IMR-90 (cell line): ENCODE data around the gene KIF3A. TPM values are rescaled to one million over a fixed set of nuclear protein-coding genes. Genes with fewer than 3 reads are reported as not detected.

Experiments
- ATAC-seq: fragments of 200-7000 bp; cut with Tn5 transposase; 2 replicates; pipeline ENCODE4 v1.9.1; 2020; ENCODE audit warnings: low read depth, mild to moderate bottlenecking, moderate library complexity
- BruUV-seq: library from RNA; stranded (reverse); fragments of 400-500 nt; replicated peaks from 2 replicates; lab custom pipeline; 2021; lab: Mats Ljungman, UMichigan
- CTCF ChIA-PET: fragments of 300-600 bp; formaldehyde crosslinking; extraction: SDS; loops from one replicate; lab custom pipeline; 2021; ENCODE audit warnings: antibody characterized with exemption; lab: Yijun Ruan, JAX
- POLR2A ChIA-PET: fragments of 300-600 bp; sonication (Branson Sonifier 250); formaldehyde crosslinking; loops from one replicate; lab custom pipeline; 2022; ENCODE audit warnings: antibody characterized with exemption; ENCODE audit not compliant: unreplicated experiment; lab: Charles Lee
- DNase-seq: peaks from one replicate; pipeline ENCODE4 v3.0.0; 2013
- H2AFZ ChIP-seq: replicated peaks from 2 replicates; pipeline ENCODE3; 2013; ENCODE audit warnings: low read length, mild to moderate bottlenecking; ENCODE audit not compliant: poor library complexity
- H2AK5ac ChIP-seq: 2 replicates; pipeline ENCODE4 v1.6.1; 2013; ENCODE audit warnings: low read depth, low read length, inconsistent platforms
- H2AK9ac ChIP-seq: replicated peaks from 2 replicates; pipeline ENCODE3; 2013; ENCODE audit warnings: mild to moderate bottlenecking, low read depth, low read length, moderate library complexity; ENCODE audit not compliant: poor library complexity
- H2BK120ac ChIP-seq: 2 replicates; pipeline ENCODE4 v1.6.1; 2013; ENCODE audit warnings: low read depth, low read length, inconsistent platforms
- H2BK15ac ChIP-seq: 3 replicates; pipeline ENCODE4 v1.6.1; 2013; ENCODE audit warnings: low read depth, low read length, inconsistent platforms
- H2BK20ac ChIP-seq: 2 replicates; pipeline ENCODE4 v1.6.1; 2013; ENCODE audit warnings: low read depth, mild to moderate bottlenecking, inconsistent platforms, low read length, moderate library complexity
- H2BK5ac ChIP-seq: 2 replicates; pipeline ENCODE4 v1.6.1; 2013; ENCODE audit warnings: mild to moderate bottlenecking, low read depth, low read length, inconsistent platforms; ENCODE audit not compliant: poor library complexity, severe bottlenecking
- H3K14ac ChIP-seq: replicated peaks from 2 replicates; pipeline ENCODE4 v1.6.1; 2013; ENCODE audit warnings: low read depth, low read length, inconsistent platforms
- H3K18ac ChIP-seq: 2 replicates; pipeline ENCODE4 v1.6.1; 2013; ENCODE audit warnings: low read depth, low read length, control low read depth
- H3K23ac ChIP-seq: 2 replicates; pipeline ENCODE4 v1.6.1; 2013; ENCODE audit warnings: low read depth, low read length, inconsistent platforms
- H3K27ac ChIP-seq: 2 replicates; pipeline ENCODE4 v1.5.1; 2013; ENCODE audit warnings: mild to moderate bottlenecking, control low read depth, low read length; ENCODE audit not compliant: insufficient read depth
- H3K27me3 ChIP-seq: 2 replicates; pipeline ENCODE4 v1.6.1; 2013; ENCODE audit warnings: low read length; ENCODE audit not compliant: control insufficient read depth, insufficient read depth
- H3K36me3 ChIP-seq: 2 replicates; pipeline ENCODE4 v1.6.1; 2013; ENCODE audit warnings: low read length, mixed read lengths; ENCODE audit not compliant: control insufficient read depth, insufficient read depth
- H3K4ac ChIP-seq: 2 replicates; pipeline ENCODE4 v1.6.1; 2013; ENCODE audit warnings: low read depth, low read length, inconsistent platforms
- H3K4me1 ChIP-seq: 2 replicates; pipeline ENCODE4 v1.6.1; 2013; ENCODE audit warnings: low read length, mixed read lengths; ENCODE audit not compliant: control insufficient read depth, insufficient read depth
- H3K4me2 ChIP-seq: 2 replicates; pipeline ENCODE4 v1.6.1; 2013; ENCODE audit warnings: low read depth, mild to moderate bottlenecking, control low read depth, low read length, moderate library complexity
- H3K4me3 ChIP-seq: 2 replicates; pipeline ENCODE4 v1.5.1; 2013; ENCODE audit warnings: low read depth, mild to moderate bottlenecking, control low read depth, low read length, moderate library complexity; ENCODE audit not compliant: insufficient read depth
- H3K56ac ChIP-seq: 2 replicates; pipeline ENCODE4 v1.6.1; 2013; ENCODE audit warnings: low read length, inconsistent platforms; ENCODE audit not compliant: insufficient read depth; ENCODE audit errors: extremely low read depth
- H3K79me1 ChIP-seq, 2 experiments: 2 replicates each; pipeline ENCODE4 v1.6.1; 2013; ENCODE audit warnings: low read length in 2 of 2, inconsistent platforms in 1 of 2, low read depth in 1 of 2
- H3K9ac ChIP-seq: 2 replicates; pipeline ENCODE4 v1.6.1; 2013; ENCODE audit warnings: low read depth, low read length, control low read depth
- H3K9me1 ChIP-seq: 2 replicates; pipeline ENCODE4 v1.6.1; 2013; ENCODE audit warnings: low read length, inconsistent platforms; ENCODE audit not compliant: insufficient read depth
- H3K9me3 ChIP-seq: 2 replicates; pipeline ENCODE4 v1.6.1; 2013; ENCODE audit warnings: low read length; ENCODE audit not compliant: control insufficient read depth, insufficient read depth
- H4K20me1 ChIP-seq: 2 replicates; pipeline ENCODE4 v1.6.1; 2013; ENCODE audit warnings: low read length, inconsistent platforms; ENCODE audit not compliant: insufficient read depth
- H4K5ac ChIP-seq: 2 replicates; pipeline ENCODE4 v1.6.1; 2013; ENCODE audit warnings: mild to moderate bottlenecking, low read depth, low read length, control low read depth
- H4K8ac ChIP-seq, 2 experiments: 2 replicates each; pipeline ENCODE4 v1.6.1; 2013; ENCODE audit warnings: low read depth in 2 of 2, low read length in 2 of 2, control low read depth in 1 of 2, inconsistent platforms in 1 of 2
- H4K91ac ChIP-seq: 2 replicates; pipeline ENCODE4 v1.6.1; 2013; ENCODE audit warnings: low read depth, low read length, inconsistent platforms; ENCODE audit not compliant: insufficient read depth
- BHLHE40 ChIP-seq: fragments of 150-350 bp; IDR thresholded peaks from 2 replicates; pipeline ENCODE4 v1.6.1; 2016; ENCODE audit warnings: mild to moderate bottlenecking, low read depth, low read length
- CEBPB ChIP-seq: IDR thresholded peaks from 2 replicates; pipeline ENCODE4 v1.6.1; 2012; ENCODE audit warnings: low read depth, low read length, improper control_type of control experiment
- CHD1 ChIP-seq: IDR thresholded peaks from 2 replicates; pipeline ENCODE4 v1.6.1; 2012; ENCODE audit warnings: low read depth, low read length, improper control_type of control experiment
- FOS ChIP-seq: fragments of 150-350 bp; IDR thresholded peaks from 2 replicates; pipeline ENCODE4 v1.6.1; 2016; ENCODE audit warnings: low read depth, low read length
- MAFK ChIP-seq: IDR thresholded peaks from 2 replicates; pipeline ENCODE4 v1.6.1; 2012; ENCODE audit warnings: low read depth, low read length, improper control_type of control experiment
- MAZ ChIP-seq: IDR thresholded peaks from 2 replicates; pipeline ENCODE4 v1.6.1; 2012; ENCODE audit warnings: low read depth, mild to moderate bottlenecking, low read length, improper control_type of control experiment, moderate library complexity, borderline replicate concordance
- MXI1 ChIP-seq: IDR thresholded peaks from 2 replicates; pipeline ENCODE4 v1.6.1; 2012; ENCODE audit warnings: low read depth, mild to moderate bottlenecking, low read length, moderate library complexity, borderline replicate concordance
- NFE2L2 ChIP-seq: fragments of 150-350 bp; IDR thresholded peaks from 2 replicates; pipeline ENCODE4 v1.6.1; 2016; ENCODE audit warnings: low read depth, mild to moderate bottlenecking, low read length
- POLR2A ChIP-seq: IDR thresholded peaks from 2 replicates; pipeline ENCODE4 v1.6.1; 2012; ENCODE audit warnings: mild to moderate bottlenecking, low read depth, low read length
- RAD21 ChIP-seq: IDR thresholded peaks from 2 replicates; pipeline ENCODE4 v1.6.1; 2012; ENCODE audit warnings: low read length, improper control_type of control experiment
- RCOR1 ChIP-seq: IDR thresholded peaks from 2 replicates; pipeline ENCODE4 v1.6.1; 2012; ENCODE audit warnings: mild to moderate bottlenecking, low read length, improper control_type of control experiment; ENCODE audit not compliant: insufficient replicate concordance
- RFX5 ChIP-seq: IDR thresholded peaks from 2 replicates; pipeline ENCODE4 v1.8.0; 2012; ENCODE audit warnings: low read depth, mild to moderate bottlenecking, low read length, moderate library complexity
- SMC3 ChIP-seq: fragments of 150-350 bp; IDR thresholded peaks from 2 replicates; pipeline ENCODE4 v1.6.1; 2016; ENCODE audit warnings: low read depth, mild to moderate bottlenecking, antibody characterized with exemption, low read length, moderate library complexity
- WGBS, 2 experiments: methylation state at CpG; one replicate each; pipeline versions ENCODE4 v1.1.5 to v1.1.7; 2013; ENCODE audit warnings: missing lambda C conversion rate in 2 of 2; ENCODE audit not compliant: insufficient read length in 1 of 2; ENCODE audit errors: extremely low coverage in 2 of 2; 5-methylcytosine and 5-hydroxymethylcytosine counted together
- dilution Hi-C: fragments of 300-500 bp; cut with HindIII; formaldehyde crosslinking; loops from one replicate; pipeline ENCODE4 v1.14.3; 2018; ENCODE audit warnings: low sequenced_read_pairs; ENCODE audit not compliant: unreplicated experiment
- in situ Hi-C: fragments of 300-500 bp; cut with MboI; formaldehyde crosslinking; loops from 3 replicates; pipeline ENCODE4 v1.14.3; 2019; ENCODE audit warnings: low sequenced_read_pairs, inconsistent platforms, mixed read lengths
- intact Hi-C: fragments of 100-400 bp; cut with micrococcal nuclease; formaldehyde crosslinking; loops from 2 replicates; pipeline ENCODE4 v1.10.0; 2022
- polyA plus RNA-seq, 3 experiments: library from polyadenylated mRNA; depleted of rRNA; stranded (reverse); fragments of >200 nt; gene quantifications; 2 replicates each; pipeline ENCODE4 v1.2.3, GENCODE V29; 2012; ENCODE audit warnings: low replicate concordance in 1 of 3
- total RNA-seq: library from RNA; depleted of rRNA; stranded (reverse); fragments of >200 nt; gene quantifications from 2 replicates; pipeline ENCODE4 v1.2.3, GENCODE V29; 2012
- TF ChIP-seq, protein P1 (sequence below): conservative IDR thresholded peaks from 2 replicates; pipeline ENCODE4 v1.5.1; 2012; ENCODE audit warnings: mild to moderate bottlenecking, low read depth, low read length, improper control_type of control experiment
- TF ChIP-seq, protein P2 (sequence below): fragments of 150-350 bp; IDR thresholded peaks from 2 replicates; pipeline ENCODE4 v1.6.1; 2017; ENCODE audit warnings: mild to moderate bottlenecking, antibody characterized with exemption, low read length, low read depth
- TF ChIP-seq, protein P3 (sequence below): fragments of 150-350 bp; IDR thresholded peaks from 2 replicates; pipeline ENCODE4 v1.6.1; 2016; ENCODE audit warnings: low read depth, mild to moderate bottlenecking, low read length, moderate library complexity, borderline replicate concordance

Gene KIF3A
- total and polyA plus RNA-seq, 2 of the 4 experiments (the other 2 are of a cell fraction): 4.3 to 4.5 TPM

DNA sequence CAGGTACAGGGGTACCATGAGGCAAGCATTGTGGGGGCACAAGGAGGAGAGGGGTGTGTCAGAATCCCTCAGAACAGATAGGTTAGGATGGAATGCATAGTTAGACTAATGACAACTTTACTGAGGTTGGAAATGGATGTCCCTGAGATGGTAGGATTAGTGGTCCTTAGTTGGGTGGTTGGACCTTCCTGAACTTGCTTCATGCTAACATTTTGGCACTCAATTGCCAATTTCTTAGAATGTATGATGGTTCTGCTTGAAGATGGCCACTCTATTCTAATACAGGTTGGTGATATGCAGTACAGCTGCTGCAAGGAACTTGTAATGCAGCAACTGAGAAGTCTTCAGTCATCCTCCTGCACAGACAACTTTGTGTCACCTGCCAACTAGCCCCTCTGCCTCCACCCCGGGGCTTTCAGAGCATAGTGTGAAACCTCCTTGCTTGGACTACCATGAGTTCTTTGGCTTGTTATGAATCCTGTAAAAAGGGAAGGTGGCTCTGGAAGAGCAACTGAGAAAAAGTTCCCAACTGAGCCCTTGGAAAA lies 15.3 kb upstream of the KIF3A start:
- no peak overlapping the region for H2BK5ac ChIP-seq
- no peak overlapping the region for H3K18ac ChIP-seq
- no peak overlapping the region for H2AFZ ChIP-seq
- no peak overlapping the region for H4K5ac ChIP-seq
- no CpG with 5 or more reads among the region's 1 CpG for WGBS, 2 experiments
- no peak overlapping the region for H3K9ac ChIP-seq
- no peak overlapping the region for H3K56ac ChIP-seq
- H3K27me3 ChIP-seq: peaks cover 15% of the 10 kb centered on the region
- H3K27ac ChIP-seq: no peak overlapping the region
- no peaks in the 10 kb centered on the region for H3K9me1 ChIP-seq
- peaks cover 2% of the 10 kb centered on the region; the same call in 1 of the 2 replicates for H3K4me1 ChIP-seq
- ATAC-seq (no peak), DNase-seq (no peak)
- H3K23ac ChIP-seq: no peak overlapping the region
- H3K36me3 ChIP-seq: no peaks in the 10 kb centered on the region; the same call in 1 of the 2 replicates
- no peak overlapping the region for H2BK20ac ChIP-seq
- no peak overlapping the region for H3K14ac ChIP-seq
- H2AK9ac ChIP-seq: no peak overlapping the region
- no peaks in the 10 kb centered on the region for H3K9me3 ChIP-seq
- no peaks in the 10 kb centered on the region for H3K79me1 ChIP-seq
- H3K4me2 ChIP-seq: no peak overlapping the region
- no peak overlapping the region for H2AK5ac ChIP-seq
- ChIA-PET POLR2A (no interaction called here), CTCF (interaction anchor here (0.9 kb wide), 1 partner anchor 120 kb away, joined by 3 read pairs; no protein-coding TSS in a partner anchor)
- H3K4ac ChIP-seq: no peak overlapping the region
- no TSS peak for BruUV-seq
- no peak overlapping the region for H4K8ac ChIP-seq
- no peak overlapping the region for H3K4me3 ChIP-seq
- in situ Hi-C loops (no loop called here), dilution Hi-C loops (no loop called here), intact Hi-C loops (no loop called here)
- H2BK120ac ChIP-seq: no peak overlapping the region
- TF ChIP-seq MAZ (no peak), NFE2L2 (no peak), CEBPB (no peak), MXI1 (no peak), FOS (no peak), CHD1 (no peak), RFX5 (no peak), BHLHE40 (no peak), MAFK (no peak), POLR2A (no peak), RCOR1 (no peak), RAD21 (no peak), SMC3 (no peak)
- TF ChIP-seq, protein P1, sequence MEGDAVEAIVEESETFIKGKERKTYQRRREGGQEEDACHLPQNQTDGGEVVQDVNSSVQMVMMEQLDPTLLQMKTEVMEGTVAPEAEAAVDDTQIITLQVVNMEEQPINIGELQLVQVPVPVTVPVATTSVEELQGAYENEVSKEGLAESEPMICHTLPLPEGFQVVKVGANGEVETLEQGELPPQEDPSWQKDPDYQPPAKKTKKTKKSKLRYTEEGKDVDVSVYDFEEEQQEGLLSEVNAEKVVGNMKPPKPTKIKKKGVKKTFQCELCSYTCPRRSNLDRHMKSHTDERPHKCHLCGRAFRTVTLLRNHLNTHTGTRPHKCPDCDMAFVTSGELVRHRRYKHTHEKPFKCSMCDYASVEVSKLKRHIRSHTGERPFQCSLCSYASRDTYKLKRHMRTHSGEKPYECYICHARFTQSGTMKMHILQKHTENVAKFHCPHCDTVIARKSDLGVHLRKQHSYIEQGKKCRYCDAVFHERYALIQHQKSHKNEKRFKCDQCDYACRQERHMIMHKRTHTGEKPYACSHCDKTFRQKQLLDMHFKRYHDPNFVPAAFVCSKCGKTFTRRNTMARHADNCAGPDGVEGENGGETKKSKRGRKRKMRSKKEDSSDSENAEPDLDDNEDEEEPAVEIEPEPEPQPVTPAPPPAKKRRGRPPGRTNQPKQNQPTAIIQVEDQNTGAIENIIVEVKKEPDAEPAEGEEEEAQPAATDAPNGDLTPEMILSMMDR: no peak
- TF ChIP-seq, protein P2, sequence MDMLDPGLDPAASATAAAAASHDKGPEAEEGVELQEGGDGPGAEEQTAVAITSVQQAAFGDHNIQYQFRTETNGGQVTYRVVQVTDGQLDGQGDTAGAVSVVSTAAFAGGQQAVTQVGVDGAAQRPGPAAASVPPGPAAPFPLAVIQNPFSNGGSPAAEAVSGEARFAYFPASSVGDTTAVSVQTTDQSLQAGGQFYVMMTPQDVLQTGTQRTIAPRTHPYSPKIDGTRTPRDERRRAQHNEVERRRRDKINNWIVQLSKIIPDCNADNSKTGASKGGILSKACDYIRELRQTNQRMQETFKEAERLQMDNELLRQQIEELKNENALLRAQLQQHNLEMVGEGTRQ: no peak
- TF ChIP-seq, protein P3, sequence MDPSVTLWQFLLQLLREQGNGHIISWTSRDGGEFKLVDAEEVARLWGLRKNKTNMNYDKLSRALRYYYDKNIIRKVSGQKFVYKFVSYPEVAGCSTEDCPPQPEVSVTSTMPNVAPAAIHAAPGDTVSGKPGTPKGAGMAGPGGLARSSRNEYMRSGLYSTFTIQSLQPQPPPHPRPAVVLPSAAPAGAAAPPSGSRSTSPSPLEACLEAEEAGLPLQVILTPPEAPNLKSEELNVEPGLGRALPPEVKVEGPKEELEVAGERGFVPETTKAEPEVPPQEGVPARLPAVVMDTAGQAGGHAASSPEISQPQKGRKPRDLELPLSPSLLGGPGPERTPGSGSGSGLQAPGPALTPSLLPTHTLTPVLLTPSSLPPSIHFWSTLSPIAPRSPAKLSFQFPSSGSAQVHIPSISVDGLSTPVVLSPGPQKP: no peak
- H4K91ac ChIP-seq: no peak overlapping the region
- H4K20me1 ChIP-seq: no peaks in the 10 kb centered on the region
- H2BK15ac ChIP-seq: no peak overlapping the region
